ENCODE data around the gene SLX4.

DNA sequence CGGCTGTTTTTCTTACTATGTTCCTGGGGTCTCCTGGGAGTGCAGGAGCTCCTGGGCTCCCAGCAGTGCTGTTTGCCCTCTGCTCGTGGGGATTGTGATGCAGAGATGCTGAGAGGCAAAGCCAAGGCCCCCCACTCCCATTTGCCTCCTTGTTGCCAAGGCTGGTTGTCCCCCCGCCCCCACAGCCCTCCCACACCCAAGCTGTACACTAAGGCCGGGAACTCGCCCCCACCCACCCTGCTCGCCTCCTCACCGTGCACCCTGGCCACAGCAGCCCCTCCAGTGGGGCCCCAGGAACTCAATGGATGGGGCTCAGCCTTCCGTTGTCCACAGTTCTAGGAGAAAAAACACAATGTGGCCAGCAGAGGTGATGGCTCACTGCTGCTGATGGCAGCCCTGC lies 44.4 kb downstream of the SLX4 start:
- no peak for TF ChIP-seq EZH2 (IDR thresholded peaks at IDR 0.05; ENCODE audit: insufficient read depth, poor library complexity, severe bottlenecking)
- no peak for TF ChIP-seq EZH2phosphoT487 (IDR thresholded peaks at IDR 0.05; ENCODE audit: insufficient read depth, low read depth)

Data from GM23248 (cell line).